HG03457 (cell line): Measurements from ENCODE around the gene ZFPL1.

Source experiments
- ATAC-seq: cut with Tn5 transposase; IDR thresholded peaks from one replicate; pipeline ENCODE4 v1.9.1; 2021; ENCODE audit warnings: moderate number of reproducible peaks; ENCODE audit not compliant: unreplicated experiment

The ZFPL1 gene

DNA sequence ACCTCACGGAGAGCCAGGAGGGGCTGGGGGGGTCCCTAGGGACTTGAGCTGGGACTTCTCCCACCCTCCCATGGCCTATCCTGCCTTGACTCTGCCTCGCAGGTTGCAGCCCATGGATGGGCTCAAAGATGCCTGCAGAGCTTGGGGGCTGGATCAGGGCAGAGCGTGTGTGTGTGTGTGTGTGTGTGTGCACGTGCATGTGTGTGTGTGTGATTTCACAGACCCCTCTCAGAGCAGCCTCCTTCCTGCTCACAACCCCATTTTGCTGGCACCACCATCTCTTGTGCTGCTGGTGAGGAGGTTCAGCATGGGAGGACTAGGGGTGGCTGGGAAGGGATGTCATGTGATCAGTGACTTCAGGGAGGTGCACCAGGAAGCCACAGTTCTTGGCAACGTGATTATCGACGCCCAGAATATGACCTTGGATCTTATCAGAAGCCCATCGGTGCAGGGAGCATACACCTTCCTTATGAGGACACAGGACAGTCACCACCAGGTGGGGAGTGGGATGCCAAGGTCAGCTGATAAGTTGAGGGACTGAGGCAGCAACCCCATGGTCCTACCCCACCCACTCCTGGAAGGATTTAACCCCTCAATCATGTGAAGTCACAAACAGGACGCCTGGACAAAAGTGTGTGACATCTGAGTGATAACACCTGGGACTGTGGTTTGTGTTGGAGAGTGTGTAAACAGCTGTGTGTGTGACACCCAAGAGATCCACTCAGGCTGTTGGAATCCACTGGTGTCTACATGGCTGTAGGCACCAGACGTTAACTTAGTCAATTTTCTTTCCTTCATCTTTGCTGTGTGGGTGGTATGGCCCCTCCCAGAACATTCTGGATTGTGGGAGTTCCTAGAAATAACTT is 23.8 kb upstream of the ZFPL1 start:
- no peak for ATAC-seq

DNA sequence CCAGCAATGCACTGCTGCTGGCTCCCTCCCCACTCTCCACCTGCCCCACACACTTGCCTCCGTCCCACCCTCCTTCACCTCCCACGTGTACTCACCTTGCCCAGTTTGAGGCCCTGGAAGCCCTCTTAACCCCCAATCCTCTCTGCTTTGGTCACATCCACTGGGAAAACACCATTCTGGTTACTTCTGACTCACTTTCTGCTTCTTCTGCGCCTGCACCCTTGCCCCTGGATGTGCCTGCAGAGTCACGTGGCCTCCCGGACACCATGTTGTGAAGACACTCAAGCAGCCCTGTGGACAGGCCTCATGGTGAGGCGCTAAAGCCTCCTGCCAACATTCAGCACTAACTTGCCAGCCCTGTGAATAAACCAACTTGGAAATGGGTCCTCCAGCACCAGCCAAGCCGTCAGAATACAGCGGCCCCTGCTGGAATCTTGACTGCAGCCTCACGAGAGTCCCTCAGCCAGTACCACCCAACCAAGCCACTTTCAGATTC is 23.1 kb upstream of the ZFPL1 start:
- no peak for ATAC-seq

DNA sequence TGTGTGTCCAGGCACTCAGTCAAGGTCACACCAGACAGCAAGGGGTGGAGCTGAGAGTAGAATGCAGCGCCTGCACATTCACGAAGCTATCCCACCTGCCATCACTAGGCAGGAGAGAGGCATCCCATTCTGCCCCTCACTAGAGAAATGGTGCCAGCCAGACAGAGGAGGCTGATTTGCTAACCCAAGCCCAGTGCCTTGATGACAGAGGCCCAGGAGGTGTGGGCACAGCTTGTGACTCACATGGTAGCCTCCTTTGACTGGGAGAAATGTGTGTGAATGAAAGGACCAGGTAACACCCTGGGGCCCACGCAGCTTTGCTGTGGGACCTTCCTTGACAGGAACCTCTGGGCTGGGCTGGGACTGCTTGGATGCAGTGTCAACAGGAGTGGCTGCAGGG is 20.5 kb upstream of the ZFPL1 start:
- ATAC-seq, result no peak

DNA sequence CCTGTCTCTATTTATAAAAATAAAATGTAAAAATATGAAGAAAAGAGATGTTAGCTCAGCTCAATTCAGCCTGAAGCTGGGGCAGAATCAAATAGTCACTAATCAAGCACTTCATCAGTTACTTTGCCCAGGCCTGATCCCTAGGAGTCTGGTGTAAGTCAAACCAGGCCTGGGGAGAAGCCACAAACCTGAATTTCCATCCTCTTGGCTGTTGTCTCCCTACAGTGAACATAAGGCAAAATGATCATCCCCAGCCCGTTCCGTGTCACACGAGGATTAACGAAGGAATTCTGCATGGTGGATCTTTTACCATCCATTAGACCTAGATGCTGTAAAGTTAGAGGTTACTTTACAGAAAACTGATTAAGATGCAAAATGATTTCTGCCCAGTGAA is 19.2 kb upstream of the ZFPL1 start:
- no peak for ATAC-seq

DNA sequence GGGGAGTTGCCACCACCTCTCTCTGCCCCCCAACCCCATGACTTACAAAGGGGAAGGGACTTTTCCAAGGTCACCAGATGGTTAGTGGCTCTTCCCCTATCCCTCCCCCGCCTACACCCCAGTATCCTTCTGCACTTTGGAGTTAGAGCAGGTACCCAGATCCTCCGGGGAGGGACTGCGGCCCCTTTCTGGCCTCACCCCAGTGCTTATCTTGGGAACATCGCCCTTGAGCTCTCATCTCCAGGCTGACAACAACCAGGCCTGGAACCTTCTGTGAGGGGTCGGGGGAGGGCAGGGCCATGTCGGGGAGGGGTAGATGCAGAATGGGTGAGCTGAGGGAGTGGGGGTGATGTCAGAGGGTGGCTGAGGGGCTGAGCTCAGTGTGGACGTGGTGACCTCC is 18.2 kb upstream of the ZFPL1 start:
- no peak for ATAC-seq

DNA sequence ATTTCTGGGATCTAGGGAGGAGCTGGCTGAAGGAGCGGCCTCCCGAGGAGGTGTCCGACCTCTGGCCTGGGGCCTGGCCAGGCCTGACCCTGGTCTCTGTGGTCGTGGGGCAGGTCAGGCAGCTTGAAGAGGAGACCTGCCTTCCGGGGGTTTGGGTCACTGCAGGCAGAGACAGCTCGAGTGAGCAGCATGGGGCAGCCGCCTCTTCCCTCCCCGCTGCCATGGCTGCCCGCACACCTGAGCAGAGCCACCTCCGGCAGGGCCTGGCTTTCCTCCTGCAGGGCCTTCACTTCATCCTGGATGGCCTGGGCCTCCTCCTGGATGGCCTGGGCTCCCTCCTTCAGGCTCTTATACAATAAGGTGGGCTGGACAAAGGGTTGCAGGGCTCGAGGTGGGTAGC is 17.7 kb upstream of the ZFPL1 start:
- no peak for ATAC-seq

DNA sequence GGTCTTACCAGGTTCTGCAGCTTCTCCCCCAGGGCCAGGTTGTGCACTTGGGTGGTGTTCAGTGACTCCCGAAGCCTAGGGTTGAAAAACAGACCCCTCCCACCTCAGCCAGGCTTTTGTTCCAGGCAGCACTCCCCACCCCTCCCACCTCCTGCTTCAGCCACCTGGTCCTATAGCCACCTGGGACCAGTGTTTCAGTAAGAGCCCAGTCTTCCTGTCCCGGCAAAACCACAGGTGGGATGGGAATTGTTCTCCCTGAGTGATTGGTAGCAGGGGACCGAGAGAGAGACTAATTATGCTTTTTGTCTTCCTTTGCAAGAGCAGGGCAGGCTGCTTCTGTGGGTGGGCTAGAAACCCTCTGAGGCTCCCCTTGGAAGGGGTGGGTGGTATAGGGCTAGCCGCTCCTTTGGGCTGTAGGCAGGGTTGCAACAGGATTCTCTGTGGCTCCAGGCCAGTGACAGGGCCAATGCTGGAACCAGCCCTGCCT is 17.2 kb upstream of the ZFPL1 start:
- no peak for ATAC-seq

DNA sequence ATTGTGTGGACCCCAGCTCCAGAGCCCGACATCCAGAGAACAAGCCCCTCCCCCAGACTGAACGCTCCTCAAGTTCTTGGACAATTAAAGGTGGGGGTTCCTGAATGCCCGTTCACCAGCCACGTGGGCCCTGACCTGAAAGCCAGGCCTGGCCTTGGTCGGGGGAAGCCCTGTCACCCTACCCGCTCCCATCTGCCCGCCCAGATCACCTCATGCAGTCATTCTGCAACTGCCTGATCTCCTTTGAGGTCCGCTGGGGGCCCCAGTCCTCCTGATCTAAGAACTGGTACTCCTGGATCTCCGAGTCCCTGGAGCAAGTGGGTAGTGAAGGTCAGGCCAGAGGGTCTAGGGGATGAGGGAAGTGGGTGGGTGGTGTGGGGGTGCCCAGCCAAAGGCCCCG is 16.6 kb upstream of the ZFPL1 start:
- no peak for ATAC-seq

DNA sequence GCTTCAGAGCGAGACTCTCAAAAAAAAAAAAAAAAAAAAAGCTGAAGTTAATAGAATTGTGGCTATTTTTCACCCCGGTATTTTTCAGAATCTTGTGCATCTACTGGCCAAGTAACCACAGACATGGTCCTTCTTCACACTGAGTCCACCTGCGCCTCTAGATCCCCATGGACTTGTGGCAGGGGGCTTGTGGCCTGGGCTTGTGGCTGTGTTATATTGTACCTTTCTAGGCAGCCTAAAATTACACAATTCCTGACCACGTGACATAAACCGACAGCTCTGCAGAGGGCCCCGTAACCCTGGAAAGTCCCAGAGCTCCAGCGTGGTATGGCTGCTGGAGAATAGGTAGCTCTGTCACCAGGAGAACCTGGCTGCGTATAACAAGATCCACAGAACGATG is 14.8 kb upstream of the ZFPL1 start:
- ATAC-seq, result no peak

DNA sequence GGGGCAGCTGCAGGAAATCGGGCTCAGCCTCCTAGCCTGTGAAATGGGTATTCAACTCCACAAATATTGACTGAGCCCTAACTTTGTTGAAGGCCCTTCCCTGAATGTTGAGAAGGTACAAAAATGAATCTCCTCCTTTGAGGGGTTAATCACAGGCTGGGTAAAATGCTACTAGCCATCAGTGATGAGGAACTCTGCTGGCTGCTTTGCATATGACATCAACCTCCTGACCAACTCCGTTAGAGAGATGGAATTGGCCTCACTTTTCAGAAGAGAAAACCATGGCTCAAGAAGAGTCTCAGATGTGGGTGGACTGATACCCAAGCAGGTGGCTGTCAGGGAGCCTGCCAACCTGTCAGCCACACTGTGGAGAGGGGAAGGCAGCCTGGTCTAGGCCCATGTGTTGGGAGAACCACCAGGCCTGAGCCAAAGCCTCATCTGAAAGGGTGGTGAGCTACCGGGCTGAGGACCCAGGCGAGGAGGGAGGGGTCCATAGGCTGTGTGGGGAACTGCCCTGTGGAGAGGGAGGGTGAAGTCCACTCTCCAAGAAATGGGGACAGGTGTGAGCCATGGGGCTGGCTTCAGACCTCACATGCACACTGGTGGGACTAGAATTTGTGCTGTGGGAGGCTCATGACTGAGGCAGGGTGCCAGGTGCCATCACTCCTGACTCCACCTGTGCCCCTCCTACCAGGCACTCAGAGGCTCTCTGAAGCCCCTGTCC is 12.0 kb upstream of the ZFPL1 start:
- ATAC-seq, result no peak

DNA sequence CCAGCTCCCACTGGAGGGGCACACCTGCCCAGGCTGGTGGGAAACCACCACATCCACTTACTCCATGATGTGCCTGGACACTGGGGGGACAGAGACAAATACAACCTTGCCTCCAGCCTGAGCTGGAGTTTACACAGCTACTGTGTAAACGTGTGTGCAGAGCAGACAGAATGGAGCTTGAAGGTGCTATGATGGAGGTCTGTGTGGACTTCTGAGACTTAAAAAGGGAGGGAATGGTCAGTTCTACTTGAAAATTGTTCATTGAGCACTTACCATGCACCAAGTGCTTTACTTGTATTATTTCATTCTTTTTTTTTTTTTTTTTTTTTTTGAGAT is 11.4 kb upstream of the ZFPL1 start:
- ATAC-seq, result no peak

DNA sequence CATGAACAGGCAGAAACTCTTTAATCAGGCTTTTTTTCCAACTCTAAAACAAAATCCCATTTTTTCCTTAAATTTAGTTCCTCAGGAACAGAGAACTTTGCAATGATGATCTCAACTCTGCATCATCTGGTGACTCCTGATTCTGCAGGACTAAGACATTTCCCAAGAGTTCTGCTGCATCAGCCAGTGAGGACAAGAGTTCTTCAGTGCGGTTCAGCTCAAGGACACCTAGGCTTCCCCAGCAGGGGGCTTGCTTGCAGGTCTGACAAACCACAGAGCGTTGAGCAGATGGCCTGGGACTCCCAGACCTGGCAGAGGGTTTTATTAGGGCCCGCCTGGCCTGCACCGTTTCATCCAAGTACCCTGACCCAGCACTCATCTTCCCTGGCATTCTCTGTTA is 6.6 kb upstream of the ZFPL1 start:
- no peak for ATAC-seq

DNA sequence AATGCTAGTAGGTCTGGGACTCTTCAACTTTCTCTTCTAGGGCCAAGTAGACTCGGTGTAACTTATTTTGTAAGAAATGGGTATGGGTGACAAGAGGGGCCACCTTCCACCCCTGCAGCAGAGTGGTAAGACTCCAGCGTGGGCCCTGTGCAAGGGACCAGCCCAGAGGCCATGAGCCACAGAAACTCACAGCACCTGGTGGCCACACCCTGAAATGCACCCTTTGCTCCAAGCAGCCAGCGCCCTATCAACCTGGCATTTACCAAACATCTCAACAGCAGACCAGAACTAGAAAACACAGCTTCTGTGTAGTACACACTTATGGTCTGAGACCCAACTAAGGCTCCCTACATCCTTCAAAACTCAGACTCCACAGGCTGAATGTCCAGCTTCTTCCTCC is 5.9 kb upstream of the ZFPL1 start:
- ATAC-seq, result no peak

DNA sequence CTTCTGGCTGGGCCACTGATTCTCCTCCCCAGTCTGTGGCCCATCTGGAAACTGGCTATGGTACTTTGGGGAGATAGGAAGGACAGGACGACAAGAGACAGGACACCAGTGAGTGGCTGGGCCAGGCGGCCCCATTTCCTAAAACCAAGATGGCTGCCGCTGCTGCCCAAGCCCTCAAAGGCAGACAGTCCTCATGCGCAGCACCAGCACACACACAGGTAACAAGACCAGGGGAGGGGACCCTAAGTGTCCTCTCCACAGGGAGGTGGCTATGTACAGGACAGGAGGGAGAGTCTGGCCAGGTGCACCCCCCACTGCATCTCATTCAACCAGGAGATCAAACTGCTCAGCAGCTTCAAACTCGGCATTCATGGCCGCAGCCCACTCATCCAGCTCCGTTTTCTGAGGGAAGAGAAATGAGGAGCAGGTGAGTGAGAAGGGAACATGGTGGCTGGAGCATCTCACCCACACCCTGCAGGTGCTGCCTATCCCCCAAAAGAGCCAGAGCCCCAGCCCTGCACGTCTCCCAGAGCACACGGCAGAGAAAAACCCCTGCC is 5.2 kb upstream of the ZFPL1 start:
- ATAC-seq, result no peak

DNA sequence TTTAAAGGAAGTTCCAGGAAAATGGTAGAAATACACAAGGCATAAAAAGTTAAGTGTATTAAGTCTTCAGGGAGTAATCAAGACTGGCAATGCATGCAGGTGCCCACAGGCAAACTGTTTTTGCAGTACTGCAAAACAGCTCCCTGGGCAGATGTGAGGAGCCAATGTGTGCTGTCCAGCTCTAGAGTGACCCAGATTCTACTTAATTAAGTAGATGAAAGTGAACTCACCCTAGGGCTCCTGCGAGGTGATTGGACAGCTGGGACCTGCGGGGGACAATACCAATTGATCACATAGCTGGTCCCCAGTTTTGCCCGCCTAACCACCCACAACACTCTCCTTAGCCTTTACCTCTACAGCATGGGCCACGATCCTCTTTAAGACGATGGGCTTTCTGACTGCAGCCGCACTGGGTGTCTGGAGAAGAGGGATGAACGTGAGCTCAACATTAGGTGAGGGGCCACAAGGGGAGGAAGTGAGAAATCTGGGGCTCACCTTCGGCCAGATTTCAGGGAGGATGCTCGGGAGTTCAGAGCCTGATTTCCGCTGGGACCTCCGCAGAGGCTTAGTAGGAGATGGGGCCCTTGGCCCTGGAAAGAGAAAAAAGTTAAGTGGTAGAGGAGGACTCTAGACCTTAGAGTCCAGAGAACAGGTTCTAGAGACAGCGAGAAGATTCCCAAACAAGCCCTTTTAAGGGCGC is 738 bp upstream of the ZFPL1 start:
- ATAC-seq, result peak; percentile 5

DNA sequence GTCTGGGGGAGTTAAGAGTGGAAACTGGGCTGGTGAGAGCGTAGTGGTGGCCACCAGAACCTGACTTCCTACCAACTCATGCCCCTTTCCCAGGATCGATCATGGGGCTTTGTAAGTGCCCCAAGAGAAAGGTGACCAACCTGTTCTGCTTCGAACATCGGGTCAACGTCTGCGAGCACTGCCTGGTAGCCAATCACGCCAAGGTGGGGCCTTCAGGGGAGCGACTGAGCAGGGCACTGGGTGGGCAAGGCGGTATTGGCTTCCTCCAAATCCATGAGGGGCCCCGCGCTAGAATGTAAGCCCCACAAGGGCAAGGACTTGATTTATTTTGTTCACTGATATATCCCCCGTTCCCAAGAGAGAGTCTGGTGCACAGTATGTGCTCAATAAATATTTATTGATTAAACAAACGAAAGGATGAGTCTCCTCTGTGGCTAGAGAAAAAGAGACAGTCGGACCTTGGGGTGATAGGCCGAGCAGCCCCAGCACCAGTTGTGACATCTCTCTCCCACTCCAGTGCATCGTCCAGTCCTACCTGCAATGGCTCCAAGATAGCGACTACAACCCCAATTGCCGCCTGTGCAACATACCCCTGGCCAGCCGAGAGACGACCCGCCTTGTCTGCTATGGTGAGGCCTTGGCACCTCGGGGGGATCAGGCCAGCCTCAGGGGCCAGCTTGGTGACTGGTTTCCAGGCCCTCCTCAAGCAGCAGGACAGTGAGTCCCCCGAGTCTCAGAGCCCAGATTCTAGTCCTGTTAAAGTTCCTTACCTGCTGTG is 765 bp downstream of the ZFPL1 start:
- ATAC-seq, result no peak

DNA sequence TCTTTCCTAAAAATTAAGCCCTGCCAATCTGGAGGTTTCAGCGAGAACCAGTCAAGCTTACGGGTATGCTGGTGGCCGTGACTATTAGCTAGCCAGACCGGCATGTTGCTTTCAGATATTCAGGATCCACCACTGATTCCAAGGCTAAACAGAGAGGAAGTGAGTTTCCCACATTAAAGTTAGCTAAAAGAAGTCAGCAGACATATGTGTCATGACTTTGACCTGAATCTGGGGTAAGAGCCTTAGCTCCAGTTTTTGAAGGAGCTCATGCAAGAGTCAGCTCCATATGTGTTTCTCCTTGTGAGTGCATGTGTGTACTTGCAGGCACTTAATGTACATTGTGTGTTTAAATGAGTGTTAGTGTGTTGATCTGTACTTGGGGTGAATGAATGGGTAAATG is 1.4 kb downstream of the ZFPL1 start:
- no peak for ATAC-seq

DNA sequence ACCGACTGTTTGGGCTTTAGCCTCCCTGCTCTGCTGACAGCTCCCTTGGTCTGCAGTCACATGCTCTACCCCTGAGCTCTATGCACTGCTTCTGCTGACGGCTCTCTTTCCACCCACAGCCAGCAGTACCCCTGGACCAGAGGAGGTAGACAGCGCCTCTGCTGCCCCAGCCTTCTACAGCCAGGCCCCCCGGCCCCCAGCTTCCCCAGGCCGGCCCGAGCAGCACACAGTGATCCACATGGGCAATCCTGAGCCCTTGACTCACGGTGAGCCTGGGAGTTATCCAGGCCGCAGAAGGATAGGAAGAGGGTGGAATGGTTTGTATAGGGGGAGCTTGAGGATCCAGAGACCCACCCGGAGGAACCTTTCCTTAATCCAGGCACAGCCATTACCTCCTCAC is 2.8 kb downstream of the ZFPL1 start:
- ATAC-seq, result no peak

DNA sequence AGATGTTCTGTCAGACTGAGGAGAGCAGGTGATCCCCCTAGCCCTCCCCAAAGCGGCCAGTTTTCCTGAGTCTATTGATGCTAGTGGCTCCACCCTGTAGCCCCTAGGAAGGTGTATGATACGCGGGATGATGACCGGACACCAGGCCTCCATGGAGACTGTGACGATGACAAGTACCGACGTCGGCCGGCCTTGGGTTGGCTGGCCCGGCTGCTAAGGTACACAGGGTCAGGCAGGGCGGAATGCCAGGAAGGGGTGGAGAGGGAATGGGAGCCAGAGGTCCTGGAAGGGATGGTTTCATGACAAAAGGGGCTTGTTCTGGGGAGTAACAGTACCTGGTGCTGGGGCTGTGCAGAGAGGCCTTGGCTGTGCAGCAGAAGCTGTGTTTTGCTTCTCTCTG is 3.2 kb downstream of the ZFPL1 start:
- no peak for ATAC-seq

DNA sequence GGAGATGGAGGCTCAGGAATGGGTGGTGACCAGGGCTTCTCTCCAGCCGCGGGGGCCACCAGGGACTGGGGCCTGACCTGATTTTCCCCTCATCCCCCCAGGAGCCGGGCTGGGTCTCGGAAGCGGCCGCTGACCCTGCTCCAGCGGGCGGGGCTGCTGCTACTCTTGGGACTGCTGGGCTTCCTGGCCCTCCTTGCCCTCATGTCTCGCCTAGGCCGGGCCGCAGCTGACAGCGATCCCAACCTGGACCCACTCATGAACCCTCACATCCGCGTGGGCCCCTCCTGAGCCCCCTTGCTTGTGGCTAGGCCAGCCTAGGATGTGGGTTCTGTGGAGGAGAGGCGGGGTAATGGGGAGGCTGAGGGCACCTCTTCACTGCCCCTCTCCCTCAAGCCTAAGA is 3.8 kb downstream of the ZFPL1 start:
- ATAC-seq, result no peak

DNA sequence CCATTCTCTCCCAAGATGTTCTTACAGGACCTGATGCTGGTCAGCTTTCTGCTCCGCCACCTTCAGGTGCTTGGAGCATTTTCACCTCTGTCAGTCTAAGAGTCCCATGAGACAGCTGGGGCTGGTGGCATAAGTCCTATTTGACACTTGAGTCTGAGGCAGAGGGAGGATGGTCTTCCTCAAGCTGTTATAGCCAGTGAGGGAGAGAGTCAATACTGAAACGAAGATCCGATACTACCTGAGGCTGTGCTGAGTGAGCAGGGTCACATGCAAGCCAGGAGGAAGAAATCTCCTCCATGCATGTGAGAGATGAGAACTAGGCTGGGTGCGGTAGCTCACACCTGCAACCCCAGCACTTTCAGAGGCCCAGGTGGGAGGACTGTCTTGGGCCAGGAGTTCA is 5.6 kb downstream of the ZFPL1 start:
- no peak for ATAC-seq
